Ovary (tissue), 9 donors: Measurements from ENCODE around the gene NDUFB11. TPM values are rescaled to one million over a fixed set of nuclear protein-coding genes. Genes with fewer than 3 reads are reported as not detected.
A peak's percentile ranks its signal among the peaks of the same experiment; 100 is the strongest.

Experiments
- DNase-seq, 5 donors: peaks; one replicate each; pipeline ENCODE4 v3.0.0-alpha.2; 2019 to 2020
- H3K27ac ChIP-seq, 2 donors: fragments of 200-600 bp; one replicate each; pipeline versions ENCODE4 v1.5.1 to v1.8.0; 2019 to 2022
- H3K27me3 ChIP-seq: fragments of 200-600 bp; one replicate; pipeline ENCODE4 v1.8.0; 2022
- H3K36me3 ChIP-seq: fragments of 200-600 bp; sonication (generic); one replicate; pipeline ENCODE4 v1.5.1; 2019
- H3K4me1 ChIP-seq: one replicate; pipeline ENCODE4 v1.8.1; 2013; ENCODE audit warnings: mild to moderate bottlenecking, moderate library complexity; ENCODE audit not compliant: insufficient read depth
- H3K4me3 ChIP-seq: fragments of 200-600 bp; sonication (generic); one replicate; pipeline ENCODE4 v1.5.1; 2017
- H3K9me3 ChIP-seq, 2 donors: fragments of 200-600 bp in 1 of 2; sonication (generic) in 1 of 2; one replicate each; pipeline versions ENCODE4 v1.5.1 to v1.8.1; 2013 to 2019; ENCODE audit warnings: mild to moderate bottlenecking in 1 of 2, moderate library complexity in 1 of 2
- CTCF ChIP-seq, 3 donors: fragments of 450-650 bp in 2 of 3; fragments of 200-600 bp in 1 of 3; IDR thresholded peaks; one replicate each; pipeline versions ENCODE4 v1.5.1 to v1.8.0; 2016 to 2022; ENCODE audit warnings: antibody characterized with exemption in 3 of 3, mild to moderate bottlenecking in 1 of 3
- EP300 ChIP-seq: sonication (generic); formaldehyde crosslinking; IDR thresholded peaks from one replicate; pipeline ENCODE4 v1.6.1; 2017; ENCODE audit warnings: antibody characterized with exemption
- POLR2A ChIP-seq: fragments of 450-650 bp; IDR thresholded peaks from one replicate; pipeline ENCODE4 v1.6.1; 2017; ENCODE audit warnings: antibody characterized with exemption, mild to moderate bottlenecking, moderate library complexity
- WGBS, 3 donors: extraction: QIAGEN DNeasy Blood & Tissue Kit in 1 of 3; methylation state at CpG; one replicate each; pipeline versions ENCODE4 v1.1.5 to v1.1.7; 2013 to 2017; 5-methylcytosine and 5-hydroxymethylcytosine counted together
- intact Hi-C, 4 donors: fragments of 100-400 bp; cut with DNase I; formaldehyde crosslinking; loops; one replicate each; pipeline versions ENCODE4 v1.11.0 to v1.15.1; 2022 to 2023
- polyA plus RNA-seq, 2 donors: library from polyadenylated mRNA; stranded (reverse); fragments of 200-250 nt in 1 of 2; fragments of 350-450 nt in 1 of 2; fragmentation: Illumina TruSeq in 1 of 2; extraction: RNeasy Lipid Tissue Mini Kit (QIAGEN cat#74804) in 1 of 2; gene quantifications; one replicate each; pipeline ENCODE4 v1.2.3, GENCODE V29; 2013 to 2014
- total RNA-seq, 7 donors: library from RNA; depleted of rRNA in 2 of 7; stranded (reverse); fragments of >200 nt in 2 of 7; fragmentation: NEBNext Ultra II Directional in 3 of 7; extraction: Animal tissue kit (Norgen Biotek cat#: 25700) in 3 of 7; gene quantifications; one replicate each; pipeline versions ENCODE4 v1.1.0 to v1.2.4, GENCODE V29; 2016 to 2023
- donor health status: DM: no; HTN: no; CAD: no; lungs with moderate emphysema.
- donor health status: DM: no; HTN: no; CAD: no.
- donor health status: Bipolar disorder and iron deficiency.
- donor health status: DM: yes; HTN: yes; CAD: no.
- donor health status: DM: no; HTN: no; CAD: no.
- donor health status: DM: yes; HTN: yes; CAD: no.

NDUFB11 gene
- total and polyA plus RNA-seq, 9 donors = 33.9 to 82.0 (median 44.6) TPM

- no peaks in the 10 kb centered on the region for H3K27me3 ChIP-seq
- peak in 1 of 5 donors; percentile 22 for DNase-seq
- no peak overlapping the region for H3K27ac ChIP-seq
- H3K4me1 ChIP-seq = no peaks in the 10 kb centered on the region
- 74 to 82% (median 81%) methylated on average over 12 of the region's 12 CpGs for WGBS, 3 donors
- TF ChIP-seq EP300 (no peak), CTCF (IDR thresholded peaks at IDR 0.05) (no peak), POLR2A (no peak)
- intact Hi-C loops = no loop called here
- no peaks in the 10 kb centered on the region for H3K36me3 ChIP-seq
- H3K9me3 ChIP-seq = no peaks in the 10 kb centered on the region
- no peak overlapping the region for H3K4me3 ChIP-seq
Observed at GRCh38 chrX:47174376-47174775, 29.9 kb upstream of the NDUFB11 start.

GRCh38 chrX:47172971-47173792 is 28.7 kb upstream of the NDUFB11 start:
- Histone ChIP-seq H3K4me3 (no peak overlapping the region), H3K9me3 (no peaks in the 10 kb centered on the region), H3K27ac (no peak overlapping the region), H3K4me1 (no peaks in the 10 kb centered on the region), H3K27me3 (no peaks in the 10 kb centered on the region), H3K36me3 (no peaks in the 10 kb centered on the region)
- peak in 1 of 5 donors; percentile 58 for DNase-seq
- WGBS, 3 donors = 60 to 69% (median 60%) methylated on average over 16 to 18 of the region's 18 CpGs
- intact Hi-C loops = no loop called here
- TF ChIP-seq POLR2A (no peak), CTCF (IDR thresholded peaks at IDR 0.05) (no peak), EP300 (no peak)

- H3K27me3 ChIP-seq = no peaks in the 10 kb centered on the region
- H3K4me3 ChIP-seq = no peak overlapping the region
- no peak for DNase-seq
- whole genome bisulfite sequencing, 3 donors = 66 to 79% (median 72%) methylated on average over 7 of the region's 7 CpGs
- no peaks in the 10 kb centered on the region for H3K9me3 ChIP-seq
- H3K36me3 ChIP-seq = no peaks in the 10 kb centered on the region
- H3K4me1 ChIP-seq = no peaks in the 10 kb centered on the region
- TF ChIP-seq EP300 = no peak
- no peak for TF ChIP-seq POLR2A
- no peak for TF ChIP-seq CTCF (IDR thresholded peaks at IDR 0.05)
- H3K27ac ChIP-seq = no peak overlapping the region
- intact Hi-C loops = no loop called here
Observed at GRCh38 chrX:47172549-47172948, 28.0 kb upstream of the NDUFB11 start.

GRCh38 chrX:47171996-47172395 is 27.5 kb upstream of the NDUFB11 start:
- 77 to 83% (median 80%) methylated on average over 2 of the region's 2 CpGs for WGBS, 3 donors
- intact Hi-C loops = no loop called here
- no peaks in the 10 kb centered on the region for H3K27me3 ChIP-seq
- TF ChIP-seq EP300 (no peak), POLR2A (no peak), CTCF (IDR thresholded peaks at IDR 0.05) (no peak)
- no peaks in the 10 kb centered on the region for H3K36me3 ChIP-seq
- H3K4me1 ChIP-seq = no peaks in the 10 kb centered on the region
- no peak overlapping the region for H3K4me3 ChIP-seq
- H3K9me3 ChIP-seq = no peaks in the 10 kb centered on the region
- no peak overlapping the region for H3K27ac ChIP-seq
- peak in 1 of 5 donors; percentile 1 for DNase-seq
